SH-SY5Y (cell line): ENCODE results near the gene STAG1.

Experiments used
- GATA2 ChIP-seq: IDR thresholded peaks from 2 replicates; pipeline ENCODE4 v1.6.1; 2011; ENCODE audit warnings: mild to moderate bottlenecking, low read depth, low read length
- GATA3 ChIP-seq: IDR thresholded peaks from 2 replicates; pipeline ENCODE4 v1.6.1; 2011; ENCODE audit warnings: low read depth, mild to moderate bottlenecking, low read length, moderate library complexity

DNA sequence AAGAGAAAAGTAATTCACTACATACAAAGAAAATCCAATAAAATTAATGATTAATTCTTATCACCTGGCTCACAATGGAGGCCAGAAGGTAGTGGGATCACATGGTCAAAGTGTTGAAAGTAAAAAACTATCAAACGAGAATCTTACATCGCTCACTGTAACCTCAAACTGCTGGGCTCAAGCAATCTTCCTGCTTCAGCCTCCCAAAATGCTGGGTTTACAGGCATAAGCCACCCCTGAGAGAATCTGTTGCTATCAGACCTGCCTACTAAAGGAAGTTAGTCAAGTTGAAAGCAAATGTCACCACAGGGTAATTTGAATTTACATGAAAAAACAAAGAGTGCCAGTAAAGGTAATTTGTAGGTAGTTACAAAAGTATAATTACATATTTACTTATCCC is 398.7 kb downstream of the STAG1 start:
- no peak for TF ChIP-seq GATA2
- no peak for TF ChIP-seq GATA3
